Dedifferentiated amniotic fluid mesenchymal stem cell (primary cell): ENCODE data around the gene IGFLR1.
"Not testable (repeated sequence)": the region's sequence is repeated elsewhere in the genome, so short reads cannot be mapped to it uniquely, and the experiment has no call there.

Source experiments
- DNase-seq: peaks from one replicate; pipeline ENCODE4 v3.0.0-alpha.2; 2016; ENCODE audit errors: extremely low spot score

IGFLR1 gene

GRCh38 chr19:35710784-35711723 is 31.2 kb downstream of the IGFLR1 start:
- DNase-seq, result no peak

- no peak for DNase-seq
Measured at GRCh38 chr19:35708391-35708790, 33.9 kb downstream of the IGFLR1 start.

GRCh38 chr19:35704218-35704617 is 38.0 kb downstream of the IGFLR1 start, which contains the start of gene ZBTB32:
ZBTB32 (plus strand) TSS chr19:35704558; CDS start chr19:35714627, 10,069 bp downstream.
- no peak for DNase-seq

- DNase-seq, result no peak
Measured at GRCh38 chr19:35703343-35703742, 38.9 kb downstream of the IGFLR1 start.

GRCh38 chr19:35702223-35703012 is 39.8 kb downstream of the IGFLR1 start:
- peak; percentile 95 for DNase-seq

GRCh38 chr19:35696835-35697234 is 45.4 kb downstream of the IGFLR1 start:
- no peak for DNase-seq

- DNase-seq, result no peak
Measured at GRCh38 chr19:35695895-35696422, 46.3 kb downstream of the IGFLR1 start.

GRCh38 chr19:35693835-35694599 is 48.2 kb downstream of the IGFLR1 start:
- DNase-seq, result peak; percentile 75

- no peak for DNase-seq
Measured at GRCh38 chr19:35693422-35693821, 48.8 kb downstream of the IGFLR1 start.

GRCh38 chr19:35692010-35692409 is 50.2 kb downstream of the IGFLR1 start:
- no peak for DNase-seq

GRCh38 chr19:35691106-35691505 is 51.1 kb downstream of the IGFLR1 start:
- not testable (repeated sequence) for DNase-seq

GRCh38 chr19:35689836-35690235 is 52.4 kb downstream of the IGFLR1 start:
- peak; percentile 36 for DNase-seq
